Gastroesophageal sphincter (tissue), 2 donors: ENCODE data around the gene EML4.

Source experiments
- POLR2A ChIP-seq, 2 donors: fragments of 450-650 bp; IDR thresholded peaks; one replicate each; pipeline ENCODE4 v1.6.1; 2017; ENCODE audit warnings: antibody characterized with exemption in 2 of 2, mild to moderate bottlenecking in 2 of 2, moderate library complexity in 1 of 2
- POLR2AphosphoS5 ChIP-seq: sonication (generic); formaldehyde crosslinking; IDR thresholded peaks from one replicate; pipeline ENCODE4 v1.6.1; 2017; ENCODE audit warnings: antibody characterized with exemption

DNA sequence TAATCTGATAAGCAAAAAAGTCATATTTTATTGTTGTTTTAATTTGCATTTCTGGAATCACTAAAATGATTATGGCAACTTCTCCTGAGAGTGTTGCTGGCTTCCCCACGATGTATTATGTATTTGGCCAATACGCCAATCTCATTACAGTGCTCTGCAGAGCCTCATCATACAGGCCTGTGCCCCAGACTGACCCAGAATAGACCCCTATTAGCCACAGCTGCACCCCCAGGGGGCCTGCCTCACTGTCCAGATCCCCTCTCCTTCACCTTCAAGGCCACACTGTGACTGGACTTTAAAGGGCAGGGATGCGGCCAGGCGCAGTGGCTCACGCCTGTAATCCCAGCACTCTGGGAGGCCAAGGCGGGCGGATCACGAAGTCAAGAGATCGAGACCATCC lies 209.3 kb downstream of the EML4 start:
- TF ChIP-seq POLR2AphosphoS5 (no peak), POLR2A (IDR thresholded peaks at IDR 0.05) (no peak)
